Activated T-cell treated with anti-CD3 and anti-CD28 coated beads for 48 hours (primary cell): ENCODE data around the gene ZNF783.

Experiments
- DNase-seq: peaks from one replicate; pipeline ENCODE4 v3.0.0-alpha.2; 2020; ENCODE audit warnings: low read depth

Gene ZNF783

DNA sequence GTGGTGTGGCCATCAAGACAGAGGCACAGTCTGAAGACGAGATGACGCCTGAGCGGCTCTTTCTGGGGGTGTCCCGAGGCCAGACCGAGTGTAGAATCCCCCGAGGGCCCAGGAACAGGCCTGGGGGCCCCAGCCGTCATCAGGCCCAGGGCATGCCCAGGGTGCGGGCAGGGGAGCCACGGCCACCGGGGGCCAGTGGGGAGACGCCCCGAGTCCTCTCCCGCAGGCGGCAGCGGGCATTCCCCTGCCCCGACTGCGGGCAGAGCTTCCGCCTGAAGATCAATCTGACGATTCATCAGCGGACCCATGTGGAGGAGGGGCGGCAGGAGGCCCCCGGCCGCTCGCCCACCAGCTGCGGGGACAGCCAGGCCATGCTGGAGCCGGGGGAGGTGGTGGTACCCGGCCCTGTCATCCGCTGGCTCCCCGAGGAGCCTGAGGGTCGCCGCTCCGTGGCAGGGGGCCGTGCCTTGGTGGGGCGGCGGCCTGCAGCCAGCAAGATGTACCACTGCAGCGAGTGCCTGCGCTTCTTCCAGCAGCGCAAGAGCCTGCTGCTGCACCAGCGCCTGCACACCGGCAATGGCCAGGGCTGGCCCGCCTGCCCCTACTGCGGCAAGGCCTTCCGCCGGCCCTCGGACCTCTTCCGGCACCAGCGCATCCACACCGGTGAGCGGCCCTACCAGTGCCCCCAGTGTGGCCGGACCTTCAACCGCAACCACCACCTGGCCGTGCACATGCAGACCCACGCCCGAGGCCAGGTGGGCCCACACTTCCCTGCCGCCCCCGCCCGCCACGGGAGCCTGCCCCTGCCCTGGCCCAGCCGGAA is 19.7 kb downstream of the ZNF783 start:
- DNase-seq: no peak

- DNase-seq: no peak
Measured at GRCh38 chr7:149282331-149282655, 20.3 kb downstream of the ZNF783 start.

DNA sequence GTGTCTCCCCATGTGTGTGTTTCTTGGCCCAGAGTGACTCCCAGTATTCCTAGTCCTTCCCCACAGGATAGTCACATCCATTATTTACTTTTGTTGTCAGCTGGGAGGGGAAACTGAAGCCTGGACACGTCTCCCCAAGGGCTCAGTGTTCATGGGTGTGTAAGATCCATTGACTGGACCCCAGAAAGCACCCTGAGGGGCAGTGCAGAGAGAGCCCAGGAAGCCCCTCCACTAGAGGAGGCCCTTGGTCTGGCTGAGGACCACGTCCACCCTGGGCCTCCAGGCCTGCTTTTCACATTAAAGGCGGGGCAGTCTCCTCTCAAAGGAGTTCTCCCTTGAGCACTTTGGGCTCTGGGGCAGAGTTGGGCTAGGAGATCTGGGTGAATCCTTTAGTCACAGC is 21.3 kb downstream of the ZNF783 start:
- no peak for DNase-seq

GRCh38 chr7:149284343-149284742 is 22.3 kb downstream of the ZNF783 start:
- no peak for DNase-seq

DNA sequence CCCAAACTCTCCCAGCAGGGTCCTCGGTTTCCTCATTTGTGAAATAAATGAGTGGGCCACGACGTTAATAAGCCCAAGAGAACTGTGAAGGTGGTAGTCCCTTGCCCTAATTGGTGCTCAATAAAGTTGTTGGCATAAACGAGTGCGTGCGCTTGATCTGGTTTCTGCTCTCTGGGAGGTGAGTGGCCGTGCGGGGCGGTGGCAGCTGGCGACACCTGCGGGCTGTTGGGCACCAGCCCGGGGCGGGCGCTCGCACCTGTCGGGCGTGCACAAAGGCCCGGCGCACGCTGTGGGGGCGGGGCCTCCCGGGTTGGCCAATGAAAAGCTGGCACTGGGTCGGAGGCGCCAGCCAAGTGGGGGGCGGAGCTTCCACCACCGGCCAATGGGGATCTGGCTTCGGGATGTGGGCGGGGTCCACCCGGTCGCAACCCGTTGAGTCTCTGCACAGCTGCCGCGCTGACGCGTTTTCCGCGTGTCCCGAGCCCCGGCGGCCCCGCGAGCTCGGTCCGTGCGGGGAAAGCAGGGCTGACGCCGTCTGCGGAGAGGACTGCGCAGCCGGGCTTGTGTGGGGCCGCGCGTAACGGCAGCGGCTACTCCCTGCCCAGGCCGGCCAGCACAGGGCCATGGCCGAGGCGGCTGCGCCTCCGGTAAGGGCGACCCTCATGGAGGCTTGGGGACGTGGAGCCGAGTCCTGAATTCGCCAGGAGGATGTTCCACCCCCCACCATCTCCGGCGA is 23.0 kb downstream of the ZNF783 start:
- peak; percentile 98 for DNase-seq

GRCh38 chr7:149285603-149286002 is 23.6 kb downstream of the ZNF783 start:
- no peak for DNase-seq

GRCh38 chr7:149286811-149287400 is 24.9 kb downstream of the ZNF783 start:
- no peak for DNase-seq

GRCh38 chr7:149287622-149288021 is 25.6 kb downstream of the ZNF783 start:
- DNase-seq: no peak

DNA sequence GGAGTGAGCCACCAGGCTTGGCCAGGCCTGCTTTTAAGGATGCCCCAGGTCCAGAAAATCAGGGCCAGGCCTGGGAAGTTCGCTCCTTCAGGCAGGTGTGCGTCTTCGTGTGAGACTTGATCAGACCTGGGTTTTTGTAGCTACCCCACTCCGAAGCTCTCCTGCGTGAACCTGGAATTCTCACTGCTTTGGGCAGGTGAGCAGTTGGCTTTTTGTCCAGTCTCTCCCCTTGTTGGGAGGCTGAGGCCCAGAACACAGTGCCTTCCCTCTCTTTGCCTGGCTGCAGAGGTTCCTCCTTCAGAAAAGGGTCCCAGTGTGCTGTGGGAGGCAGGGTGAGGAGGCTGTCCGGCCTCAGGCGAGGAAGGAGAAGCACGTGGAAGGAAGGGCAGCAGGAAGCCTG is 27.3 kb downstream of the ZNF783 start:
- DNase-seq: no peak

DNA sequence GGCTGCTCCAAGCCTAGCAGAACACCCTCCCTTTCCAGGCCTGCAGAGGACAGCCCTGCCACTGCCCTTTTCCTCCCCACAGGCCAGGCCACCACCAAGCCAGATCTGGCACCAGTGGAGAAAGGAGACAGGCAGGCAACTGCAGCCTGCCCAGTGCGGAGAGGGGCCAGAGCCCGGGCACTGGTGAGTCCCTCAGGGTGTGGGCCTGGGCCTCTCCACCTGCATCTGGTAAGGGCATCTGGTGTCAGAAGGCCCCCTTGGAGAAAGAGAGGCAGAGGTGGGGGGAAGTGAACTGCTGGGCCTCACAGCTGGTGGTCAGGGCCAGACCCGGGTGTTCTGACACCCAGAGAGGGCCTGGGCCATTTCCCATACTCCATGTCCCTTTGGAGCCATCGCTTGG is 27.9 kb downstream of the ZNF783 start:
- no peak for DNase-seq

DNA sequence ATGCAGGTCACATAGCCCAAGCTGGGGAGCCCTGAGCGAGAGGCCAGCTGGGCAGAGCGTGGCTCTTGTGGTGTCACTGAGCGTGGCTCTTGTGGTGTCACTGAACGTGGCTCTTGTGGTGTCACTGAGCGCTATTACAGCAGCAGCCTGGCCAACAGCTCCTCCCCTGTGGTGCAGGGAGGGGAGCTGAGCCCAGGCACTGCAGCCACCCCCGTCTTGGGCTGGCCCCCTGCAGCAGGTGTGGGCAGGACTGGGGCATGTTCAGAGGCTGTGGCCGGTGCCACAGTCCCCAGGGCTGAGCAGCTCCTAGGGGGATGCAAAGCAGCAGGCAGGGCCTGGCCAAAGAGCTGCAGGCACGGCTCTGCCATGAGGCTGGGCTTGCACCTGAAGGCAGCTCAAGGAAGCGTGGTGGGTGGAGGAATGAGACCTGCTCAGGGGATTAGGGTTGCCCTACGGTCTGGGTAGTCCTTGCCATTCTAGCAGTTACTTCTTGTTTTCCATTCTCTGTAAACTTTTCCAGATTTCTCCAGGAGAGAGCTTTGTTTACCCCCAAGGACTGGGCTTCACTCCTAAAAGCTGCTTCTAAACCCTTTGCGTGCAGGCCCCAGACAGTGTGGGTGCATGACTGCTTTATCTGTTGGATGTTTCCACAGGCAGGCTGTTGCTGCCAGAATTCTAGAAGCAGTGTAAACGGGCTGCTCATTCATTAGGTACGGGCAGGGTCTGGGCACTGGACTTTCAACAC is 29.2 kb downstream of the ZNF783 start:
- no peak for DNase-seq

GRCh38 chr7:149291781-149292461 is 29.9 kb downstream of the ZNF783 start:
- no peak for DNase-seq

DNA sequence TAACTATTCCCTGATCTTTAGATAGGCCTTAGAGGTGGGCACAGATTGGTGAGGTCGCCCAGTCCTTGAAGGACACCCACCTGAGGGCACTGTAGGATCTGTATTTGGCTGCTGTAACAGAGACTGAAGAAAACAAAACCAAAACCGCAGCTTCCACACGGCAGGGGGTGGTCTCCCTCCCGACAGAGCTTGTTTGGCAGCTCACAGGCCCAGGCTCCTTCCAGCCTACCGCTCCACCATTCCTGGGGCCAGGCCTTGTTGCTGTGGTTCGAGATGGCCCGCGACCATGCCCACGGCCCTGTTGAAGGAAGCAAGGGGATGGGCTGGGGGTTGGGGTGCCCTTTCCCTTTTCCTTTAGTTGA is 30.4 kb downstream of the ZNF783 start:
- no peak for DNase-seq

DNA sequence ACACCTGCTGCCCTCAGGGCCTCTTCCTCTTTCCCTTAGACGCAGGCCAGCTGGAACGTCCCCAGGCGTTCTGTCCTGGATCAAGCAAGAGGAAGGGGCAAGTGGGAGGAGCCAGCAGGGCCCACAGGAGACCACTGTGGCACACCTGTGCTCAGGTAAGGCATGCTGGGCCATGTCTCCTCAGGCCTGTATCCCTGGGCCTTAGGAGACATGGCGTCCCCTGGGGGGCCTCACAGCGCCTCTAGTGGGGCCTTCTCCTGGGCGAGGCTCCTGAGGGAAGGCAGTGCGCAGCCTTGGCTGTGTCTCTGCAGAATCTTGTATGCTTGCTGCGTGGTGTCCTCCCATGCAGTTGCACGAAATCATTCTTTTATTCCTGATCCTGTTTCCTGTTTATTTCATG is 31.3 kb downstream of the ZNF783 start:
- no peak for DNase-seq

DNA sequence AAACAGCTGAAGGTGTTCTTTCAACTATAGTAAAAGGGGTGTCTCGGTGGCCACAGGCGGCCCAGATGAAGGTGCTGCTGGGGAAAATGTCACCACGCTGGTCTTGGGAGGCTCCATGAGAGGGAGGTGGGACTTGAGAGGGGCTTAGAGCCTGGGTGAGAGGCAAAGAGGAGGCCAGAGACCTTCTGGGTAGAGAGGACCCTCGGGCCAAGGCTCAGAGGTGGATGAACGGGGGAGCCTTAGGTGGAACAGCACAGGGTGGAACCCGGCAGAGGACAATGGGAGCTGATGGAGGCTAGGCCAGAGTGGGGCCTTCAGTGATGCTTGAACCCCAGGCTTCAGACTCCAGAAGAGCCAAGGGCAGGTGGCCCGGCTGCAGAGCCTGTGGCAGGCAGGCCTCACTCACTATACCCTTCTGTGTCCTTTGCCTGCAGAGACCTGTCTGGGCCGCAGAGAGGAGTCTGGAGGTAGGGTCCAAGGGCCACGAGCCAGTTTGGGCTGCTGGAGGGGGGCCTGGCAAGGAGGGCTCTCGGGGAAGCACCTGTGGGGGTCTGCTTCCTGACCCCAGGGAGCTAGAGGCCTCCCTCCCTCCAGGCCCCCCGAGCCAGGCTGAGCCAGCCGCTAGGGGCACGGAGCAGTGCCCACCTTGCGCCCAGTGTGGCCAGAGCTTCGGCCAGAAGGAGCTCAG is 32.1 kb downstream of the ZNF783 start:
- no peak for DNase-seq

- no peak for DNase-seq
Measured at GRCh38 chr7:149294634-149295480, 32.9 kb downstream of the ZNF783 start.

DNA sequence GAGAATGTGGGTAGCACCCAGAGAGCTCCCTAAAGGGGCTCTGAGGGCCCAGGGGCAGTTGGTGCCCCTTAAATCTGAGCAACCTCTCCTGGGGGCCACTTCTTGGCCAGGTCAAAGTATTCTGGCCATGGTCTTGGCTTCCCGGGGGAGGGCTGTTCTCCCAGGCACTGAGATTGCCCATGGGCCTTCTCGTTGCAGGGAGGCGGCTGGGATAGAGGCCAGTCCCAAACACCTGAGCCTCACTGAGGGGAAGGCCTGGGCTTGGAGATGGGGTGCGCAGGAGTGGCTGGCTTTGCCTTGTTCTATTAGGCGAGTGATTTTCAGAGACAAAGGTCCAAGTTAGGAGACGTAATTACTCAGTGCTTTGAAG is 33.5 kb downstream of the ZNF783 start:
- DNase-seq: no peak

- no peak for DNase-seq
Measured at GRCh38 chr7:149296368-149296767, 34.4 kb downstream of the ZNF783 start.

DNA sequence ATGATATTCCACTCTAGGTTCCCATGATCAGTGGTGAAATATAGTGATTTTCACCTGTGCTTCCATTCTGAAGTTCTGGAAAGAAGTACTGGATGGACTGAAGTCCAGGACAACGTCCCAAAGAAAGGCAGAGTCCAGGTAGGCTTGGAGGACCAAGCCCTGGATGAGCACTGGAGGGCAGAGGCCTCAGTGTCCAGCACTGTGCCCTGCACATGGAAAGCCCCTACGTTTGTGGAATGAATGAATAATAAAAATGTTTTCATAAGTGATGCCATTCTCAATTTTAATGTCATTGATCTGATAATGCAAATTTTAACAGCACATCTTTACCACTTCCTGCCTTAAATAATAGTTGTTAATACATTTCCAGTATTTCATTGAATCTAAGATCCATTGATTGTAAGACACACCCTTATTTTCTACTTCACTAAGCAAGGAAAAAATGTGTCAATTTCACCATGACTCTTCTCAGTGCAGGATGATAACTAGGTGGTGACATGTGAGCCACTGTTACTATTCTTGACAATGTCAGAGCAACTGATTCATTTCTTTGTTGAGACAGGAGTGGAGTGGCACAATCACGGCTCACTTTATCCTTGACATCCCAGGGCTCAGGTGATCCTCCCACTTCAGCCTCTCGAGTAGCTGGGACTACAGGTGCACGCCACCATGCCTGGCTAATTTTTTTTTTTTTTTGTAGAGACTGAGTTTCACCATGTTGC is 35.2 kb downstream of the ZNF783 start:
- no peak for DNase-seq
